Retina (tissue), 1 donor: ENCODE results near the gene GNG8.

ENCODE experiments used
- DNase-seq: peaks from one replicate; pipeline ENCODE4 v3.0.0-alpha.2; 2016

The GNG8 gene

GRCh38 chr19:46616631-46617322, 19.2 kb downstream of the GNG8 start:
- peak; percentile 66 for DNase-seq

- DNase-seq = no peak
These were observed 20.0 kb downstream of the GNG8 start for GRCh38 chr19:46615966-46616365.

GRCh38 chr19:46614114-46614722, 21.8 kb downstream of the GNG8 start:
- peak; percentile 90 for DNase-seq

- DNase-seq = no peak
These were observed 22.5 kb downstream of the GNG8 start for GRCh38 chr19:46613525-46613924.

- no peak for DNase-seq
These were observed 24.2 kb downstream of the GNG8 start for GRCh38 chr19:46611776-46612175.

- no peak for DNase-seq
These were observed 24.9 kb downstream of the GNG8 start for GRCh38 chr19:46610851-46611770.

- no peak for DNase-seq
These were observed 25.6 kb downstream of the GNG8 start for GRCh38 chr19:46610413-46610775.

- DNase-seq = no peak
These were observed 26.2 kb downstream of the GNG8 start for GRCh38 chr19:46609511-46610412.

- DNase-seq = no peak
These were observed 27.2 kb downstream of the GNG8 start for GRCh38 chr19:46608581-46609345.

GRCh38 chr19:46608178-46608577, 27.8 kb downstream of the GNG8 start:
- no peak for DNase-seq

GRCh38 chr19:46607448-46607841, 28.6 kb downstream of the GNG8 start:
- DNase-seq = no peak

GRCh38 chr19:46606681-46607447, 29.1 kb downstream of the GNG8 start:
- no peak for DNase-seq

GRCh38 chr19:46606019-46606418, 30.0 kb downstream of the GNG8 start:
- DNase-seq = no peak

- DNase-seq = no peak
These were observed 30.6 kb downstream of the GNG8 start for GRCh38 chr19:46605356-46605821.

- no peak for DNase-seq
These were observed 31.1 kb downstream of the GNG8 start for GRCh38 chr19:46604781-46605355.

- no peak for DNase-seq
These were observed 32.2 kb downstream of the GNG8 start for GRCh38 chr19:46603752-46604231.

GRCh38 chr19:46603195-46603637, 32.8 kb downstream of the GNG8 start:
- DNase-seq = no peak

- peak; percentile 53 for DNase-seq
These were observed 33.4 kb downstream of the GNG8 start for GRCh38 chr19:46602392-46603194.
